Caco-2 (cell line): ENCODE measurements around the gene ASF1A. TPM values are rescaled to one million over a fixed set of nuclear protein-coding genes. Genes with fewer than 3 reads are reported as not detected.

Experiments
- BruUV-seq: library from RNA; stranded (reverse); fragments of 400-500 nt; replicated peaks from 2 replicates; lab custom pipeline; 2021; lab: Mats Ljungman, UMichigan
- CTCF ChIA-PET: fragments of 300-600 bp; sonication (Branson Sonifier 250); formaldehyde crosslinking; loops from one replicate; lab custom pipeline; 2022; ENCODE audit warnings: antibody characterized with exemption; lab: Charles Lee
- POLR2A ChIA-PET: fragments of 300-600 bp; sonication (Branson Sonifier 250); formaldehyde crosslinking; loops from one replicate; lab custom pipeline; 2022; ENCODE audit warnings: antibody characterized with exemption; lab: Charles Lee
- DNase-seq, 2 experiments: peaks; one replicate each; pipeline versions ENCODE4 v3.0.0 to v3.0.0-alpha.2; 2020 to 2022
- H3K27me3 ChIP-seq: replicated peaks from 2 replicates; pipeline ENCODE4 v1.6.0; 2011; ENCODE audit warnings: low read length; ENCODE audit not compliant: control insufficient read depth, insufficient read depth
- H3K36me3 ChIP-seq: 2 replicates; pipeline ENCODE4 v1.5.1; 2011; ENCODE audit warnings: low read length; ENCODE audit not compliant: control insufficient read depth, insufficient read depth
- H3K4me1 ChIP-seq: fragments of 250-450 bp; sonication (Bioruptor Pico); 2 replicates; pipeline ENCODE4 v1.5.1; 2020; ENCODE audit warnings: mild to moderate bottlenecking
- H3K4me3 ChIP-seq: 2 replicates; pipeline ENCODE4 v1.5.1; 2011; ENCODE audit warnings: low read depth, mild to moderate bottlenecking, control low read depth, low read length
- H3K9me3 ChIP-seq: fragments of 250-450 bp; sonication (Bioruptor Pico); 2 replicates; pipeline ENCODE4 v1.5.1; 2020; ENCODE audit warnings: mild to moderate bottlenecking, moderate library complexity
- H3K27ac Mint-ChIP-seq: one replicate; pipeline ENCODE4 v1.8.0; 2022; ENCODE audit warnings: mixed read lengths; ENCODE audit not compliant: unreplicated experiment
- H3K27me3 Mint-ChIP-seq: one replicate; pipeline ENCODE4 v1.8.0; 2022; ENCODE audit warnings: mixed read lengths; ENCODE audit not compliant: insufficient read depth, unreplicated experiment
- H3K36me3 Mint-ChIP-seq: one replicate; pipeline ENCODE4 v1.8.0; 2022; ENCODE audit warnings: mild to moderate bottlenecking, mixed read lengths; ENCODE audit not compliant: insufficient read depth, unreplicated experiment
- H3K4me1 Mint-ChIP-seq: one replicate; pipeline ENCODE4 v1.8.0; 2022; ENCODE audit warnings: low read depth, mixed read lengths; ENCODE audit not compliant: unreplicated experiment
- H3K4me3 Mint-ChIP-seq: one replicate; pipeline ENCODE4 v1.8.0; 2022; ENCODE audit warnings: mild to moderate bottlenecking, moderate library complexity, mixed read lengths; ENCODE audit not compliant: unreplicated experiment
- H3K9me3 Mint-ChIP-seq: one replicate; pipeline ENCODE4 v1.8.0; 2022; ENCODE audit warnings: mixed read lengths; ENCODE audit not compliant: unreplicated experiment
- CTCF ChIP-seq, 2 experiments: fragments of 200-600 bp in 1 of 2; IDR thresholded peaks; 1 replicate in 1 of 2; 2 replicates in 1 of 2; pipeline versions ENCODE4 v1.5.1 to v1.8.0; 2011 to 2022; ENCODE audit warnings: antibody characterized with exemption in 1 of 2, control low read depth in 1 of 2, inconsistent platforms in 1 of 2, low read depth in 1 of 2, low read length in 1 of 2, mild to moderate bottlenecking in 1 of 2, moderate library complexity in 1 of 2; ENCODE audit not compliant: insufficient read depth in 1 of 2, severe bottlenecking in 1 of 2, unreplicated experiment in 1 of 2
- intact Hi-C: fragments of 100-400 bp; cut with micrococcal nuclease; formaldehyde crosslinking; loops from one replicate; pipeline ENCODE4 v1.10.0; 2022; ENCODE audit not compliant: unreplicated experiment
- total RNA-seq: library from RNA; stranded (reverse); gene quantifications from 2 replicates; pipeline ENCODE4 v1.2.3, GENCODE V29; 2022

Gene ASF1A
- total RNA-seq, 1 experiment from 2014 or later, result 21.9 TPM

- Histone ChIP-seq H3K27me3 (no peaks in the 10 kb centered on the region), H3K4me3 (no peak overlapping the region), H3K4me1 (no peaks in the 10 kb centered on the region), H3K36me3 (no peaks in the 10 kb centered on the region), H3K9me3 (no peaks in the 10 kb centered on the region)
- no peaks in the 10 kb centered on the region for H3K36me3 Mint-ChIP-seq
- no TSS peak for BruUV-seq
- H3K9me3 Mint-ChIP-seq, result peaks cover 24% of the 10 kb centered on the region
- ChIA-PET CTCF (no interaction called here), POLR2A (no interaction called here)
- intact Hi-C loops, result no loop called here
- no peak overlapping the region for H3K4me3 Mint-ChIP-seq
- H3K27ac Mint-ChIP-seq, result no peak overlapping the region
- H3K27me3 Mint-ChIP-seq, result no peaks in the 10 kb centered on the region
- TF ChIP-seq CTCF (IDR thresholded peaks at IDR 0.05; ENCODE audit: insufficient read depth in 1 of 2, low read depth in 1 of 2, low read length in 1 of 2, severe bottlenecking in 1 of 2, unreplicated experiment in 1 of 2), result no peak
- no peaks in the 10 kb centered on the region for H3K4me1 Mint-ChIP-seq
- no peak for DNase-seq
Measured at GRCh38 chr6:118869894-118870589, 23.9 kb upstream of the ASF1A start.

- no TSS peak for BruUV-seq
Measured at GRCh38 chr6:118871331-118871730, 22.6 kb upstream of the ASF1A start.

DNA sequence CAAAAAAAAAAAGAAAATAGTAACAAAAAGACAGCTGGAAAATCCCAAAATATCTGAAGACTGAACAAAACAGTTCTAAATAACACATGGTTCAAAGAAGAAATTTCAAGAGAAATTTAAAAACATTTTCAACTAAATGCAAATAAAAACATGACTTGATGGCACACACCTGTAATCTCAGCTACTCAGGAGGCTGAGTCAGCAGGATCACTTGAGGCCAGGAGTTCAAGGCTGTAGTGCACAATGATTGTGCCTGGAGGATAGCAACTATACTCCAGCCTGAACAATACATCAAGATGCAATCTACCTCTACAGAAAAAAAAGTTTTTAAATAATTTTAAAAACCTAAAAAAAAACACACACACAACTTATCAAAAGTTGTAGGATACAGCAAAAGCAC, 21.6 kb upstream of the ASF1A start:
- no peaks in the 10 kb centered on the region for H3K9me3 ChIP-seq
- no peaks in the 10 kb centered on the region for H3K36me3 Mint-ChIP-seq
- no peak overlapping the region for H3K4me3 ChIP-seq
- no peak overlapping the region for H3K4me3 Mint-ChIP-seq
- no peak overlapping the region for H3K27ac Mint-ChIP-seq
- no TSS peak for BruUV-seq
- CTCF ChIA-PET, result no interaction called here
- no peaks in the 10 kb centered on the region for H3K27me3 ChIP-seq
- no peak for TF ChIP-seq CTCF (IDR thresholded peaks at IDR 0.05; ENCODE audit: insufficient read depth in 1 of 2, low read depth in 1 of 2, low read length in 1 of 2, severe bottlenecking in 1 of 2, unreplicated experiment in 1 of 2)
- POLR2A ChIA-PET, result no interaction called here
- peaks cover 12% of the 10 kb centered on the region for H3K9me3 Mint-ChIP-seq
- peaks cover 11% of the 10 kb centered on the region for H3K4me1 Mint-ChIP-seq
- no peaks in the 10 kb centered on the region for H3K36me3 ChIP-seq
- no peak for DNase-seq
- H3K27me3 Mint-ChIP-seq, result no peaks in the 10 kb centered on the region
- peaks cover 14% of the 10 kb centered on the region for H3K4me1 ChIP-seq
- intact Hi-C loops, result no loop called here

More at GRCh38 chr6:118871331-118871730, 22.6 kb upstream of the ASF1A start:
- Mint-ChIP-seq H3K4me3 (no peak overlapping the region), H3K27ac (no peak overlapping the region), H3K4me1 (peaks cover 7% of the 10 kb centered on the region), H3K36me3 (no peaks in the 10 kb centered on the region), H3K9me3 (peaks cover 18% of the 10 kb centered on the region), H3K27me3 (no peaks in the 10 kb centered on the region)
- Histone ChIP-seq H3K36me3 (no peaks in the 10 kb centered on the region), H3K9me3 (no peaks in the 10 kb centered on the region), H3K4me1 (peaks cover 6% of the 10 kb centered on the region; the same call in 1 of the 2 replicates), H3K27me3 (no peaks in the 10 kb centered on the region), H3K4me3 (no peak overlapping the region)
- intact Hi-C loops, result no loop called here
- TF ChIP-seq CTCF (IDR thresholded peaks at IDR 0.05; ENCODE audit: insufficient read depth in 1 of 2, low read depth in 1 of 2, low read length in 1 of 2, severe bottlenecking in 1 of 2, unreplicated experiment in 1 of 2), result no peak
- CTCF ChIA-PET, result no interaction called here
- POLR2A ChIA-PET, result no interaction called here
- DNase-seq, result no peak
